Right lobe of liver (tissue), 6 donors: Measurements from ENCODE around the gene CDHR3. TPM values are rescaled to one million over a fixed set of nuclear protein-coding genes. Genes with fewer than 3 reads are reported as not detected.
A peak's percentile ranks its signal among the peaks of the same experiment; 100 is the strongest.

ENCODE experiments used
- ATAC-seq, 4 donors: fragments of 200-7000 bp; cut with Tn5 transposase; one replicate each; pipeline ENCODE4 v1.9.1; 2020; ENCODE audit warnings: mild to moderate bottlenecking in 4 of 4, moderate library complexity in 4 of 4
- DNase-seq, 3 donors: peaks; one replicate each; pipeline ENCODE4 v3.0.0-alpha.2; 2020
- H3K27ac ChIP-seq, 3 donors: fragments of 200-600 bp; one replicate each; pipeline ENCODE4 v1.8.0; 2022
- H3K27me3 ChIP-seq, 2 donors: fragments of 200-600 bp; one replicate each; pipeline ENCODE4 v1.8.0; 2022
- H3K36me3 ChIP-seq, 4 donors: fragments of 200-600 bp; sonication (generic) in 1 of 4; one replicate each; pipeline versions ENCODE4 v1.5.1 to v1.8.0; 2017 to 2022; ENCODE audit warnings: control low read depth in 1 of 4
- H3K4me1 ChIP-seq, 4 donors: fragments of 200-600 bp; sonication (generic) in 1 of 4; one replicate each; pipeline versions ENCODE4 v1.5.1 to v1.8.0; 2017 to 2022; ENCODE audit warnings: control low read depth in 1 of 4
- H3K4me3 ChIP-seq, 3 donors: fragments of 200-600 bp; one replicate each; pipeline ENCODE4 v1.8.0; 2022
- H3K9me3 ChIP-seq, 4 donors: fragments of 200-600 bp; sonication (generic) in 1 of 4; one replicate each; pipeline versions ENCODE4 v1.5.1 to v1.8.0; 2017 to 2022; ENCODE audit warnings: control low read depth in 1 of 4
- CTCF ChIP-seq, 4 donors: fragments of 200-600 bp in 3 of 4; fragments of 450-650 bp in 1 of 4; IDR thresholded peaks; one replicate each; pipeline versions ENCODE4 v1.5.1 to v1.8.0; 2016 to 2022; ENCODE audit warnings: antibody characterized with exemption in 4 of 4, mild to moderate bottlenecking in 2 of 4
- POLR2A ChIP-seq: fragments of 450-650 bp; IDR thresholded peaks from one replicate; pipeline ENCODE4 v1.6.1; 2017; ENCODE audit warnings: antibody characterized with exemption, mild to moderate bottlenecking
- WGBS: methylation state at CpG from one replicate; pipeline ENCODE4 v1.1.6; 2018; ENCODE audit warnings: low coverage, low lambda C conversion rate; ENCODE audit not compliant: insufficient coverage; ENCODE audit errors: missing lambda C conversion rate; 5-methylcytosine and 5-hydroxymethylcytosine counted together
- intact Hi-C, 2 donors: fragments of 100-400 bp; cut with DNase I; formaldehyde crosslinking; loops; one replicate each; pipeline versions ENCODE4 v1.11.2 to v1.14.1; 2022
- total RNA-seq, 6 experiments: library from RNA; depleted of rRNA in 2 of 6; stranded (reverse); fragments of >200 nt in 2 of 6; fragmentation: NEBNext Ultra II Directional in 3 of 6; extraction: Animal tissue kit (Norgen Biotek cat#: 25700) in 3 of 6; gene quantifications; one replicate each; pipeline versions ENCODE4 v1.1.0 to v1.2.4, GENCODE V29; 2016 to 2023
- donor health status: DM: no; HTN: yes; CAD: no.
- donor health status: DM: no; HTN: no; CAD: no.
- donor health status: DM: no; HTN: no; CAD: no.
- donor health status: DM: no; HTN: yes; CAD: no.
- donor health status: DM: no; HTN: yes; CAD: no.

Gene CDHR3
- total RNA-seq, 6 experiments from 2014 or later, result 3.6 to 8.6 (median 4.5) TPM

GRCh38 chr7:106080300-106080987 is 117.4 kb downstream of the CDHR3 start:
- peak in 1 of 3 donors; percentile 72 for DNase-seq
- H3K36me3 ChIP-seq, result no peaks in the 10 kb centered on the region
- intact Hi-C loops, result no loop called here
- TF ChIP-seq CTCF (IDR thresholded peaks at IDR 0.05), result no peak
- no peak for TF ChIP-seq POLR2A
- H3K9me3 ChIP-seq, result no peaks in the 10 kb centered on the region
- H3K27me3 ChIP-seq, result no peaks in the 10 kb centered on the region
- H3K4me3 ChIP-seq, result no peak overlapping the region
- H3K27ac ChIP-seq, result no peak overlapping the region
- 63% methylated on average over 6 of the region's 6 CpGs for WGBS
- no peaks in the 10 kb centered on the region for H3K4me1 ChIP-seq
- peak; percentile 76 to 99 (median 90) for ATAC-seq

GRCh38 chr7:106082087-106082854 is 119.2 kb downstream of the CDHR3 start:
- H3K27ac ChIP-seq, result no peak overlapping the region
- TF ChIP-seq CTCF (IDR thresholded peaks at IDR 0.05) (no peak), POLR2A (no peak)
- no peak overlapping the region for H3K4me3 ChIP-seq
- intact Hi-C loops, result no loop called here
- H3K27me3 ChIP-seq, result no peaks in the 10 kb centered on the region
- H3K36me3 ChIP-seq, result no peaks in the 10 kb centered on the region
- no peak for DNase-seq
- WGBS, result 82% methylated on average over 16 of the region's 18 CpGs
- H3K9me3 ChIP-seq, result no peaks in the 10 kb centered on the region
- ATAC-seq, result no peak
- no peaks in the 10 kb centered on the region for H3K4me1 ChIP-seq

Other genes with a start within 250 kb of the CDHR3 start
- gene ATXN7L1, start 86.7 kb upstream of the CDHR3 start, total RNA-seq, result 10 to 100 TPM in 3 of 6 experiments, 1 to 10 TPM in 3; 7.1 to 15.7 (median 11.0) TPM
- 10 to 100 TPM; 29.5 to 43.0 (median 37.1) TPM for gene SYPL1, start 149.0 kb downstream of the CDHR3 start, total RNA-seq